BE2C (cell line): Measurements from ENCODE around the gene RASL11A.

ENCODE experiments used
- DNase-seq: peaks from one replicate; pipeline ENCODE4 v3.0.0-alpha.2; 2020
- H3K27me3 ChIP-seq: fragments of 250-450 bp; sonication (Bioruptor Pico); 2 replicates; pipeline ENCODE4 v1.5.1; 2020; ENCODE audit warnings: mild to moderate bottlenecking
- H3K36me3 ChIP-seq: fragments of 250-450 bp; sonication (Bioruptor Pico); 2 replicates; pipeline ENCODE4 v1.5.1; 2020; ENCODE audit warnings: mild to moderate bottlenecking
- H3K4me1 ChIP-seq: fragments of 250-450 bp; sonication (Bioruptor Pico); 2 replicates; pipeline ENCODE4 v1.5.1; 2020
- H3K4me3 ChIP-seq: 2 replicates; pipeline ENCODE4 v1.5.1; 2011; ENCODE audit warnings: low read depth, low read length
- H3K9me3 ChIP-seq: fragments of 250-450 bp; sonication (Bioruptor Pico); 2 replicates; pipeline ENCODE4 v1.5.1; 2020
- CTCF ChIP-seq: IDR thresholded peaks from 2 replicates; pipeline ENCODE4 v1.5.1; 2012; ENCODE audit warnings: mild to moderate bottlenecking, low read depth, low read length

The RASL11A gene

DNA sequence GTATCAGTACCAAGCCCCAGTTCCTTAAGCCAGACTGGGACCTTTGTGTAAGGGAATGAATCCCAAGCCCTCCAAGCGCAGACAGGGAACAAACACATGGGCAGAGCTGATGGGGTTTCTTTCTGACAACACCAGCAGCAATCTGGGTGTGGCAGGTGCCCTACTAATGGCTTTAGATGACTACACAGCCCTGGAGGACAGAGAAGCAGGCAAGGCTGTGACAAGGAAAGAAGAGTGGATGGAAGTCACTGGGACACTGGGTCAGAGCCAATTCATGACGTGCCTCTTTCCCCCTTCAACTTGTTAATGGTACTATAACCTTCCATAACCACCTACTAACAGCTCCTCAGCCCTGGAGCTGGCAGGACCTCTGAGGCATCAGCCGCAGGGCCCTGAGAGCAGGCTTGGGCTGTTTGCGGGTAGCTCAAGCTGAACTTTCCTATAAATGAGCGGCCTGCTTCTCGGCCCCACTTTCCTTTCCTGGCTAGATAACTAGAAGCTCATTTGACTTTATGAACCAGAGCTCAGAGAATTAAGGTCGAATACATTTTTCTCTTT, 38.9 kb downstream of the RASL11A start:
- no peaks in the 10 kb centered on the region for H3K9me3 ChIP-seq
- no peaks in the 10 kb centered on the region for H3K36me3 ChIP-seq
- H3K27me3 ChIP-seq = peaks cover 15% of the 10 kb centered on the region
- TF ChIP-seq CTCF = no peak
- no peaks in the 10 kb centered on the region for H3K4me1 ChIP-seq
- no peak overlapping the region for H3K4me3 ChIP-seq
- DNase-seq = no peak

GRCh38 chr13:27309967-27310598, 39.5 kb downstream of the RASL11A start:
- peaks cover 16% of the 10 kb centered on the region for H3K27me3 ChIP-seq
- no peaks in the 10 kb centered on the region for H3K4me1 ChIP-seq
- H3K4me3 ChIP-seq = no peak overlapping the region
- DNase-seq = no peak
- no peaks in the 10 kb centered on the region for H3K9me3 ChIP-seq
- no peaks in the 10 kb centered on the region for H3K36me3 ChIP-seq
- TF ChIP-seq CTCF = no peak

GRCh38 chr13:27310946-27311345, 40.3 kb downstream of the RASL11A start:
- Histone ChIP-seq H3K27me3 (peaks cover 16% of the 10 kb centered on the region), H3K4me3 (no peak overlapping the region), H3K4me1 (no peaks in the 10 kb centered on the region), H3K36me3 (no peaks in the 10 kb centered on the region), H3K9me3 (no peaks in the 10 kb centered on the region)
- no peak for DNase-seq
- TF ChIP-seq CTCF = no peak

- Histone ChIP-seq H3K4me3 (no peak overlapping the region), H3K9me3 (no peaks in the 10 kb centered on the region), H3K27me3 (peaks cover 19% of the 10 kb centered on the region), H3K4me1 (no peaks in the 10 kb centered on the region), H3K36me3 (no peaks in the 10 kb centered on the region)
- no peak for TF ChIP-seq CTCF
- DNase-seq = no peak
These were observed 41.0 kb downstream of the RASL11A start for GRCh38 chr13:27311518-27312210.

DNA sequence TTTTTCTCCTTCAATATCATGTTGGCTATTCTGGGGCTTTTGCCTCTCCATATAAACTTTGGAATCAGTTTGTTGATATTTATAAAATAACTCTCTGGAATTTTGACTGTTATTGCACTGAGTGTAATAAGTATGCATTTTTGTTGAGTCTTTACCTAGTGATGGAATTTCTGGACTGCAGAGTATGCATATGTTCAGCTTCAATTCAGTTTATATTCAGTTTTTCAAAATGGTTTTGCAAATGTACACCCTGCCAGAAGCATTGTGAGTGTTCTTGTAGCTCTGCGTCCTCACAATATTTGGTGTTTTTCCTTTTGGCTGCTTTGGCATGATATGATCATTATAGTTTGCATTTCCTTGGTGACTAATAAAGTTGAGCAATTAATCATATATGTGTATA, 43.1 kb downstream of the RASL11A start:
- no peak overlapping the region for H3K4me3 ChIP-seq
- no peak for DNase-seq
- H3K9me3 ChIP-seq = no peaks in the 10 kb centered on the region
- no peaks in the 10 kb centered on the region for H3K36me3 ChIP-seq
- no peaks in the 10 kb centered on the region for H3K4me1 ChIP-seq
- TF ChIP-seq CTCF = no peak
- peaks cover 22% of the 10 kb centered on the region for H3K27me3 ChIP-seq

- H3K9me3 ChIP-seq = no peaks in the 10 kb centered on the region; the same call in 1 of the 2 replicates
- H3K4me1 ChIP-seq = no peaks in the 10 kb centered on the region
- peaks cover 31% of the 10 kb centered on the region for H3K27me3 ChIP-seq
- no peak for DNase-seq
- no peak overlapping the region for H3K4me3 ChIP-seq
- H3K36me3 ChIP-seq = no peaks in the 10 kb centered on the region; the same call in 1 of the 2 replicates
- no peak for TF ChIP-seq CTCF
These were observed 48.8 kb downstream of the RASL11A start for GRCh38 chr13:27319404-27319803.
